ENCODE measurements around the gene TCERG1L.

DNA sequence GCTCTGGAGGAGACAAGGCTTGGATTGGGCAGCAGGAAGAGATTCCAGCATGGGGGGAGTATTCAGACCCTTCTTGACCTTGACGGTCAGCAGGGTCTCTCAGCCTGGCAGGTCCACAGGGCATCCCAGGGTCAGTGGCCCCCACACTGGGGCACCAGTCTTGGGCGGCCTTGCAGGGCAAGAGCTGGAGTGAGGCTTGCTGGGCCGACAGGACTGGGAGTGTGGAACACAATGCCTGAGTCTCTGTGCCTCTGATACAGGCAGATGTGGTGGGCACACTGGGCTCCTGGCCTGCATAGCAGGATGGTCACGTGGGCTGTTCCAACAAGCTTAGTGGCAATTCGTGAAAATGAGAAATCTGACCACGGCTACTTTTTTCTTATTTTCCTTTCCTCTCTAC, 229.7 kb downstream of the TCERG1L start:
- TF ChIP-seq, protein P1, sequence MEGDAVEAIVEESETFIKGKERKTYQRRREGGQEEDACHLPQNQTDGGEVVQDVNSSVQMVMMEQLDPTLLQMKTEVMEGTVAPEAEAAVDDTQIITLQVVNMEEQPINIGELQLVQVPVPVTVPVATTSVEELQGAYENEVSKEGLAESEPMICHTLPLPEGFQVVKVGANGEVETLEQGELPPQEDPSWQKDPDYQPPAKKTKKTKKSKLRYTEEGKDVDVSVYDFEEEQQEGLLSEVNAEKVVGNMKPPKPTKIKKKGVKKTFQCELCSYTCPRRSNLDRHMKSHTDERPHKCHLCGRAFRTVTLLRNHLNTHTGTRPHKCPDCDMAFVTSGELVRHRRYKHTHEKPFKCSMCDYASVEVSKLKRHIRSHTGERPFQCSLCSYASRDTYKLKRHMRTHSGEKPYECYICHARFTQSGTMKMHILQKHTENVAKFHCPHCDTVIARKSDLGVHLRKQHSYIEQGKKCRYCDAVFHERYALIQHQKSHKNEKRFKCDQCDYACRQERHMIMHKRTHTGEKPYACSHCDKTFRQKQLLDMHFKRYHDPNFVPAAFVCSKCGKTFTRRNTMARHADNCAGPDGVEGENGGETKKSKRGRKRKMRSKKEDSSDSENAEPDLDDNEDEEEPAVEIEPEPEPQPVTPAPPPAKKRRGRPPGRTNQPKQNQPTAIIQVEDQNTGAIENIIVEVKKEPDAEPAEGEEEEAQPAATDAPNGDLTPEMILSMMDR (IDR thresholded peaks at IDR 0.05 in 8 of 11, conservative IDR thresholded peaks at IDR 0.05 in 3 of 11): no peak
- TF ChIP-seq POLR2A (IDR thresholded peaks at IDR 0.05): no peak
